Astrocyte (in vitro differentiated cells and primary cell): Measurements from ENCODE around the gene SOX18.

Experiments used
- CTCF ChIP-seq: IDR thresholded peaks from 2 replicates; pipeline ENCODE4 v1.5.1; 2011; ENCODE audit warnings: low read depth, mild to moderate bottlenecking, inconsistent platforms, low read length, moderate library complexity; ENCODE audit not compliant: insufficient read depth
- EZH2 ChIP-seq: IDR thresholded peaks from 2 replicates; pipeline ENCODE4 v1.6.1; 2012; ENCODE audit warnings: mild to moderate bottlenecking, low read length, inconsistent platforms; ENCODE audit not compliant: insufficient read depth

DNA sequence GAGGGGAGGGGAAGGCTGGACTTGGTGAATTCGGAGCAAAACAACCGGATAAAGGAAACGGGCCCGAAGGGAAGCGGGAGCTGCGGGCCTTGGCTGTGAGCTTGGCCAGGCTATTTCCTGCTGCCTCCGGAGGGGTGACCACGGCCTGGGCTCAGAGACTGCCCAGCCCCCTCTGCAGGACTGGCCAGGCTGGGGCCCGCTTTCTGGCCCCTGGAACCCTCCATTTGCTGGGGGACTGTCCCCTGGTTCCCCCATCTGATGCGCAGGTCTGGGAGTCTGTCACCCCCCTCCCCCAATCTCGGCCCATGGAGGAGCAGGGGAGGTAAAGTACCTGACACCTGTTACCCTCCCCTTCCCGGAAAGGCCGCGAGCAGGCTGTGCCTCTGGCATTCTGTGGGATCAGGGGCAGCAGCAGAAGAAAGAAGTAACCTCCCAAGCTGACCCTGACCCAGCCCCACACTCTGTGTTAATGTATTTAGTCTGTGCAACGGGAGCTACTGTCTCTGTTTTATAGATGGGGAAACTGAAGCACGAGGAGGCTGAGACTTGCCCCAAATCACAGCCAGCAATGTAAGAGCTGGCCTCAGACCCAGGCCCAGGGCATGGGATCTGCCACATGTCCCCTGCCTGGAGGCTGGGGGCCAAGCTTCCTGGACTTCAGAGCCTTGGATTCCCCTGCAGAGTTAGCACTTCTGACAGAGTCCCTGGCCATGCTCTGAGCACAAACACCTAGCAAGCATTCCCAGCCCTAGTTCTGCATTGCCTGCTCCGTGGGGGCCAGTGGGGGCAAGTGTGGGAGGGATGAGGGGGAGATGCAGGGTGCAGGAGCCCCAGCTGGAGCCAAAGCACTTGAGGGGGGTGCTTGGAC, 9.9 kb downstream of the SOX18 start:
- no peak for TF ChIP-seq CTCF
- peak; percentile 19 for TF ChIP-seq EZH2
